H9 (cell line): ENCODE results near the gene LAYN. TPM values are rescaled to one million over a fixed set of nuclear protein-coding genes. Genes with fewer than 3 reads are reported as not detected.

Experiments used
- DNase-seq: peaks from one replicate; pipeline ENCODE4 v3.0.0-alpha.2; 2017
- H2AFZ ChIP-seq: one replicate; pipeline ENCODE4 v1.6.1; 2013; ENCODE audit warnings: mild to moderate bottlenecking, low read length, control low read depth, moderate library complexity
- H2AK5ac ChIP-seq: 2 replicates; pipeline ENCODE4 v1.6.1; 2013; ENCODE audit warnings: low read length, control low read depth, mixed read lengths; ENCODE audit not compliant: insufficient read length
- H2BK120ac ChIP-seq: one replicate; pipeline ENCODE4 v1.6.1; 2013; ENCODE audit warnings: low read depth, mild to moderate bottlenecking, low read length, control low read depth, inconsistent platforms; ENCODE audit not compliant: poor library complexity, severe bottlenecking
- H2BK12ac ChIP-seq: 2 replicates; pipeline ENCODE4 v1.6.1; 2013; ENCODE audit warnings: low read length, control low read depth, mixed read lengths, low read depth; ENCODE audit not compliant: insufficient read length
- H2BK15ac ChIP-seq: 2 replicates; pipeline ENCODE4 v1.6.1; 2013; ENCODE audit warnings: low read depth, low read length, control low read depth
- H2BK20ac ChIP-seq: one replicate; pipeline ENCODE4 v1.6.1; 2013; ENCODE audit warnings: low read depth, mild to moderate bottlenecking, low read length, control low read depth, inconsistent platforms; ENCODE audit not compliant: poor library complexity, severe bottlenecking
- H2BK5ac ChIP-seq: 2 replicates; pipeline ENCODE4 v1.6.1; 2013; ENCODE audit warnings: low read length, control low read depth, mixed read lengths; ENCODE audit not compliant: insufficient read length
- H3K14ac ChIP-seq: 2 replicates; pipeline ENCODE4 v1.6.1; 2013; ENCODE audit warnings: low read length, control low read depth; ENCODE audit not compliant: insufficient read depth
- H3K18ac ChIP-seq: 2 replicates; pipeline ENCODE4 v1.6.1; 2013; ENCODE audit warnings: low read depth, mild to moderate bottlenecking, mixed read lengths, low read length, control low read depth; ENCODE audit not compliant: insufficient read length
- H3K23ac ChIP-seq: 2 replicates; pipeline ENCODE4 v1.6.1; 2013; ENCODE audit warnings: low read length, control low read depth, mixed read lengths, low read depth; ENCODE audit not compliant: insufficient read length
- H3K23me2 ChIP-seq: 2 replicates; pipeline ENCODE4 v1.6.1; 2013; ENCODE audit warnings: low read depth, mild to moderate bottlenecking, mixed read lengths, low read length, control low read depth; ENCODE audit not compliant: insufficient read length, poor library complexity, severe bottlenecking
- H3K27ac ChIP-seq: 2 replicates; pipeline ENCODE4 v1.5.1; 2013; ENCODE audit warnings: low read length, control low read depth, mixed read lengths, low read depth; ENCODE audit not compliant: insufficient read length
- H3K27me3 ChIP-seq: 2 replicates; pipeline ENCODE4 v1.6.1; 2013; ENCODE audit warnings: low read length, control low read depth, inconsistent platforms; ENCODE audit not compliant: insufficient read depth
- H3K4ac ChIP-seq: 2 replicates; pipeline ENCODE4 v1.6.1; 2013; ENCODE audit warnings: low read depth, mild to moderate bottlenecking, control low read depth, inconsistent platforms, low read length, moderate library complexity
- H3K4me1 ChIP-seq: 2 replicates; pipeline ENCODE4 v1.6.1; 2013; ENCODE audit warnings: low read length, control low read depth, inconsistent platforms; ENCODE audit not compliant: insufficient read depth
- H3K4me2 ChIP-seq: 2 replicates; pipeline ENCODE4 v1.6.1; 2013; ENCODE audit warnings: low read length, control low read depth, mixed read lengths; ENCODE audit not compliant: insufficient read length, insufficient read depth
- H3K56ac ChIP-seq: 2 replicates; pipeline ENCODE4 v1.6.1; 2013; ENCODE audit warnings: low read depth, mild to moderate bottlenecking, mixed read lengths, low read length, control low read depth; ENCODE audit not compliant: insufficient read length
- H3K79me1 ChIP-seq: 2 replicates; pipeline ENCODE4 v1.6.1; 2013; ENCODE audit warnings: low read depth, mild to moderate bottlenecking, moderate library complexity, low read length, control low read depth, inconsistent platforms; ENCODE audit not compliant: insufficient read depth, poor library complexity, severe bottlenecking
- H3K79me2 ChIP-seq: 2 replicates; pipeline ENCODE4 v1.6.1; 2013; ENCODE audit warnings: low read length, control low read depth, inconsistent platforms; ENCODE audit not compliant: insufficient read depth
- H3K9ac ChIP-seq: 2 replicates; pipeline ENCODE4 v1.6.1; 2013; ENCODE audit warnings: low read length, control low read depth, mixed read lengths; ENCODE audit not compliant: insufficient read length; ENCODE audit errors: extremely low read depth
- H3K9me3 ChIP-seq: one replicate; pipeline ENCODE4 v1.6.1; 2013; ENCODE audit warnings: low read depth, low read length, inconsistent platforms; ENCODE audit not compliant: control insufficient read depth
- H3T11ph ChIP-seq: one replicate; pipeline ENCODE4 v1.6.1; 2013; ENCODE audit warnings: mild to moderate bottlenecking, low read length, control low read depth, inconsistent platforms
- H4K20me1 ChIP-seq: one replicate; pipeline ENCODE4 v1.6.1; 2013; ENCODE audit not compliant: control insufficient read depth, insufficient read length, insufficient read depth
- H4K5ac ChIP-seq: 2 replicates; pipeline ENCODE4 v1.6.1; 2013; ENCODE audit warnings: low read depth, mild to moderate bottlenecking, mixed read lengths, low read length, control low read depth; ENCODE audit not compliant: insufficient read length
- H4K8ac ChIP-seq: replicated peaks from 2 replicates; pipeline ENCODE4 v1.6.1; 2013; ENCODE audit warnings: low read length, control low read depth, mixed read lengths, low read depth; ENCODE audit not compliant: insufficient read length
- H4K91ac ChIP-seq: 2 replicates; pipeline ENCODE4 v1.6.1; 2013; ENCODE audit warnings: low read depth, mild to moderate bottlenecking, moderate library complexity, mixed read lengths, low read length, control low read depth; ENCODE audit not compliant: insufficient read length
- H3K27ac Mint-ChIP-seq, 3 experiments: 2 replicates in 2 of 3; 3 replicates in 1 of 3; pipeline ENCODE4 v1.8.0; 2020 to 2021; ENCODE audit warnings: mixed read lengths in 3 of 3, mild to moderate bottlenecking in 1 of 3, moderate library complexity in 1 of 3
- H3K27me3 Mint-ChIP-seq: 2 replicates; pipeline ENCODE4 v1.8.0; 2021; ENCODE audit warnings: low read depth, mild to moderate bottlenecking, moderate library complexity, mixed read lengths
- H3K36me3 Mint-ChIP-seq, 3 experiments: 2 replicates in 2 of 3; 3 replicates in 1 of 3; pipeline ENCODE4 v1.8.0; 2020 to 2021; ENCODE audit warnings: low read depth in 3 of 3, mixed read lengths in 3 of 3; ENCODE audit not compliant: insufficient read depth in 1 of 3
- H3K4me1 Mint-ChIP-seq, 2 experiments: 2 replicates each; pipeline ENCODE4 v1.8.0; 2020; ENCODE audit warnings: mixed read lengths in 2 of 2
- H3K4me3 Mint-ChIP-seq, 2 experiments: 2 replicates in 1 of 2; 3 replicates in 1 of 2; pipeline ENCODE4 v1.8.0; 2020 to 2021; ENCODE audit warnings: mild to moderate bottlenecking in 2 of 2, mixed read lengths in 2 of 2, moderate library complexity in 1 of 2
- H3K9me3 Mint-ChIP-seq, 2 experiments: 2 replicates in 1 of 2; 3 replicates in 1 of 2; pipeline ENCODE4 v1.8.0; 2020; ENCODE audit warnings: mild to moderate bottlenecking in 2 of 2, mixed read lengths in 2 of 2, moderate library complexity in 1 of 2
- CTCF ChIP-seq: fragments of 200-600 bp; sonication (generic); conservative IDR thresholded peaks from 3 replicates; pipeline ENCODE4 v1.8.0; 2021; ENCODE audit warnings: antibody characterized with exemption, mild to moderate bottlenecking
- WGBS: extraction: QIAGEN DNeasy Blood & Tissue Kit; methylation state at CpG from one replicate; pipeline ENCODE4 v1.1.7; 2013; ENCODE audit warnings: missing lambda C conversion rate, low lambda C conversion rate, mixed read lengths; ENCODE audit not compliant: insufficient read length; ENCODE audit errors: extremely low coverage; 5-methylcytosine and 5-hydroxymethylcytosine counted together
- total RNA-seq: library from RNA; stranded (reverse); gene quantifications from 2 replicates; pipeline ENCODE4 v1.2.1, GENCODE V29; 2021

Gene LAYN
- total RNA-seq, 1 experiment from 2014 or later: 3.1 TPM

DNA sequence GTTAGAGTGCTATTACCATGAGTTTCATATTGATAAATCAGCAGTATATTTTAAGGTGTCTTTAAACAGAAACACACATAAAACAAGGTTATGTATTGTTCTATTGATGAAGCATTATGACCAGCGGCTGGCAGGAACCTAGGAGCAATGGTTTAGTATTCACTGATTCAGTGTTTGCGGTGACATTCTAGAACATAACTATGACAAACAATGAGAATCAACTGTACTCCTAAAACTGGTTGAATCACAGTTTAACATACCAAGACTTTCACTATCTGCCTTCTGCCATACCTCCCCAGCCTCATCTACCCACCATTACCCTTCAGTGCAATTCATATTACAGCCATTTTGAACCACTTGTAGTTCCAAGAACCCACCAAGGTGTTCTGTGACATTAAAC lies 17.2 kb upstream of the LAYN start:
- Histone ChIP-seq H4K20me1 (no peaks in the 10 kb centered on the region), H3K27ac (no peak overlapping the region), H2BK120ac (no peak overlapping the region), H2BK15ac (no peak overlapping the region), H4K5ac (no peak overlapping the region), H3K27me3 (no peaks in the 10 kb centered on the region), H4K8ac (no peak overlapping the region), H3K79me1 (no peaks in the 10 kb centered on the region), H3K4me1 (no peaks in the 10 kb centered on the region), H4K91ac (no peak overlapping the region), H3K9ac (no peak overlapping the region), H3K23ac (no peak overlapping the region), H2AFZ (no peak overlapping the region), H2BK12ac (no peak overlapping the region), H3K56ac (no peak overlapping the region), H3K14ac (no peak overlapping the region), H3K4me2 (no peak overlapping the region), H2BK20ac (no peak overlapping the region), H3K18ac (no peak overlapping the region), H3T11ph (no peak overlapping the region), H3K79me2 (no peaks in the 10 kb centered on the region), H3K23me2 (no peaks in the 10 kb centered on the region), H3K4ac (no peak overlapping the region), H2BK5ac (no peak overlapping the region), H3K9me3 (no peaks in the 10 kb centered on the region), H2AK5ac (no peak overlapping the region)
- Mint-ChIP-seq H3K4me3 (no peak overlapping the region), H3K9me3 (no peaks in the 10 kb centered on the region), H3K27ac (no peak overlapping the region), H3K4me1 (no peaks in the 10 kb centered on the region; a peak in 1 of 4 replicates), H3K27me3 (no peaks in the 10 kb centered on the region), H3K36me3 (no peaks in the 10 kb centered on the region)
- no CpG with 5 or more reads among the region's 2 CpGs for WGBS
- TF ChIP-seq CTCF: no peak
- no peak for DNase-seq
